GM19395 (cell line): ENCODE measurements around the gene PIWIL1.

Experiments
- ATAC-seq: cut with Tn5 transposase; IDR thresholded peaks from one replicate; pipeline ENCODE4 v1.9.1; 2021; ENCODE audit warnings: mild to moderate bottlenecking, moderate library complexity; ENCODE audit not compliant: unreplicated experiment

The PIWIL1 gene

DNA sequence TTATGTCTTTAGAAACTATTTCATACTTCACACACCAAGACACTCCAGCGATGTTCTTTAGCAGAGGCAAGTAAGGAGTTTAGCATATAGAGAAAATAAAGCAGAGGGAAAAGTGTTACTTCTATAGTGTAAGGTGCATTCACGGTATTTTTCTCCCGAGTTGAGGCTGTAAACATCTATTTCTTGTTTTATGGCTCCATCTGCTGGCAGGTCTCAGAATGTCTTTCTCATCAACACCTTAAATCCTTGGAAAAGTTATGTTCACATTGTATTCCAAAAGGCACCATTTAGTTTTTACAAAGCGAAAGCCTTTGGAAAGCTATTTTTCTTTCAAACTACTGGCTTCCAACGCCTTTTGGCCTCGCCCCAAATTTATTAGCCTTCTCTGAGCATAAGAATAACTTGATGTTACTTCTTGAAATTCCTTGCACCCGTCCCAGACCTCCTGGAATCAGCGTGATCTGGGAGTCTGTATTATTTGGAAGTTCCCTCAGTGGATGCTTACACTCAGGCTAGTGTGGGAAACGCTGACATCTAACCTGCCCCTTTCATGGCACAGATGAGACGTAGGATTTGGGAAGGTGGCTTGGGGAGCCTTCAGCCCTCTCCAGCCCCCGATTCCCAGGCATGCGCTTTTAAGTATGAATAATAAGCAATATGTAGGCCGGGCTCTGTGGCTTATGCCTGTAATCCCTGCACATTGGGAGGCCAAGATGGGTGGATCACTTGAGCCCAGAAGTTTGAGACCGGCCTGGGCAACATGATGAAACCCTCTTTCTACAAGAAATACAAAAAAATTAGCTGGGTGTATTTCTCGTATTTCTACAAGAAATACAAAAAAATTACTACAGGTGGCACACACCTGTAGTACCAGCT is 1.9 kb upstream of the PIWIL1 start:
- ATAC-seq: no peak

DNA sequence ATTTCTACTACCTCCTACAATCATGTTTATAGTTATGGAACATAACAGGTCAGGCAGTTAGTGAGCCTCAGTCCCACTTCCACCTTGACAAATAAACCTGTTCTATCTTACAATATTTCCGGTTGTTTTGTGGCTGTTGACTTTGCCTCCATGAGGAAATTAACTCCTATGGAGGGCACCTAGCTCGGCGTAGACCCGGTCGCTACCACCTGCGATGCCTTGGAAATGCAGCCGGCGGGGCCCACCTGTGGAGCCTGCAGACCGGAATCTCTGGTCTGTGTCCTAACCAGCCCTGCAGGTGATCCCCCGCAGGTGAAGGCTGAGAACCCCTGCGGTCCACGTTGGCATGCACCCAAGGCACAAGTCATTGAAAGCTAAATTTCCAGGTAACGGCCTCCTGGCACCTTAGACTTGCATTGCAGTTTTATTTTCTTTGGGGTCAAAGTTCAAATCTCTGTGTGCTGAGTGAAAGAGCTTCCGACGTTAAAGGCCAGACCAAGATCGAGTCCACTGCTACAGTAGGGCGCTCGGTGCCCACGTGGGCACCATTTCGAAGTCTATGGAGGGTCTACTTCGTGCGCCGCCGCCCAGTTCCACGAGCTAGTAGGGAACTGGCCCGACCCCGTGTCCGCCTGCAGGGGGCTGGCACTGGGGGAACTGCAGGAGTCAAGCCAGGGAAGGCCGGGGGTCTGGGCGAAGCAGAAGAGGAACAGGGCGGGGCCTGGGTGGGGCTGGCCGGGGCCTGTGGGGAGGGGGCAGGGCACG is 782 bp upstream of the PIWIL1 start:
- ATAC-seq: no peak

DNA sequence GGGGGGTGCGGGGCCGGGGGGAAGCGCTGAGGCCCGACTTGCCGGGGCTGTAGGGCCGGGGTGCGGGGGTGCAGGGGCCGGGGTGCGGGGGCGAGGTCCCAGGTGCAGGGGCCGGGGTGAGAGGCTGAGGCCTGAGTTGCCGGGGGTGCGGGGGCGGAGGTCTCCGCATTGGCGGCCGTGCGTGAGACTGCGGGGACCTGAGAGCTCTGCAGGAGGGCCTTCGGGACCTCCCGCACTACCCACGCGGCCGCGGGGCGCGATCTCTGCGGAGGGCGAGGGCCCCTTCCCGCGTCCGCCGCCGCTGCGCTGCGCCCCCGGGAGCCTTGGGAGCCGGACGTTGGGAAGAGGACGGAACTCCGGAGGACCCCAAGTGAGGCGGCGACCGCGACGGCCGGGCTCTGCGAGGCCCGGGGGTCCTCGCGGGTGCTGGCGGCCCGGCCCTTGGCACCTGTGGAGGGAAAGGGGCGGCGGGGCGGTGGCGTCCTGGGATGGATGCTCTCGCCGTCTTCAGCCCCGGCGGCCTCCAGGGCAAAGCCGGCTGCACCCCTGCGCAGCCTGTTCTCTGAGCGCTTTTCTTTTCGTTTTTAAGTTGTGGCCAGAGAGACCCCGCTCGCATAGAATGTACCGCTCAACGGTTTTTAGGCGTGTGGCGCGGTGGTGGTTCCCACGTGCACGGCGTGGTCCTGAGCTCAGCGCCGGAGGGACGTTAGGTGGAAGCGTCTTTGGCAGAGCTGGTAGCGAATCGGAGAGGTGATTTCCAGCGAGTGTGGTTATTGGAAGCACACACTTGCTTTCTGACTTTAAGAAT is 1.3 kb downstream of the PIWIL1 start:
- no peak for ATAC-seq

DNA sequence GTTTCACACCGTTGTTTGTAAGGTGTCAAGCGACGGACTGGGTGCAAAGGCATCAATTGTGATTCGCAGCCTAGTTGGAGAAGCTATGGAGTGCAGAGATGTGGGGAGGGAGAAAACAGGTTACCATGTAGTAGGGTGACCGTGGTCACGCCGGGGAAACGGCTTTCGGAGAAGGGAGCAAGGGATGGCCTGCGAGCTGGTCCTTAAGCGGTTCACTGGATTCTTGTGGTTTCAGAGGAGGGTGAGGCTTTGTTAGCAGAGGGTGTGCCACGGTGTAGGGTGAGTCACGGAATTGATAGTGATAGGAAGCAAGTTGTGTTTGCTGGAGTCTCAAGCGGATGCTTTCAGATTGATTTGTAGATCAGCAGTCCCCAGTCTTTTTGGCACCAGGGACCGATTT is 2.3 kb downstream of the PIWIL1 start:
- ATAC-seq: no peak

DNA sequence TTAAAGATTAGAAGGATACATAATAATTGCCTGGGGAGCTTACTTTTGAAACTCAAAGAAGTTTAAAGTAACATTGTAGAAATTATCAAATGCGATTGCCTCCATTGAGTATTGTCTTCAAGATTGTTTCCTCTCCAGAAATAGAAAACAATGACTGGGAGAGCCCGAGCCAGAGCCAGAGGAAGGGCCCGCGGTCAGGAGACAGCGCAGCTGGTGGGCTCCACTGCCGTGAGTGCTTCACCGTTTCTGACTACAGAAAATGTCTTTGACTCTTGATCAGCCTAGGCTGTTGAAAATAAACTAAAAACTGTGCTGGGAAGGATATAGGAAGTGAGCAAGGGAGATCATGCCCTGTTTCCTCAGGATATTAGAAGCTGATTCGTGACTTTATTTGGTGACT is 4.8 kb downstream of the PIWIL1 start:
- no peak for ATAC-seq

DNA sequence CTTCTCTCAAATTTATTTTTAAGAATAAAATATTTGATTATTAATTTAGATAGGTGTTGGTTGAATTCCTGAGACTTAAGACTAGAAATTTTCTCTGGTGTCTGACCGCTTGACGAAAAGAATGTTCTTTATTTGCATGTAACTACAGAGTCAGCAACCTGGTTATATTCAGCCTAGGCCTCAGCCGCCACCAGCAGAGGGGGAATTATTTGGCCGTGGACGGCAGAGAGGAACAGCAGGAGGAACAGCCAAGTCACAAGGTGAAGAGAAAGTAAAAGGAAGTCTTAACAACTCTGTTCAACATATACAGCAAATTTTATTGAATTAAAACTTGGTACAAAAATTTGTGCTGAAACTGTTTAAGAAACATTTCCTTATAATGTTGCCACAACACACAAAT is 5.2 kb downstream of the PIWIL1 start:
- no peak for ATAC-seq

DNA sequence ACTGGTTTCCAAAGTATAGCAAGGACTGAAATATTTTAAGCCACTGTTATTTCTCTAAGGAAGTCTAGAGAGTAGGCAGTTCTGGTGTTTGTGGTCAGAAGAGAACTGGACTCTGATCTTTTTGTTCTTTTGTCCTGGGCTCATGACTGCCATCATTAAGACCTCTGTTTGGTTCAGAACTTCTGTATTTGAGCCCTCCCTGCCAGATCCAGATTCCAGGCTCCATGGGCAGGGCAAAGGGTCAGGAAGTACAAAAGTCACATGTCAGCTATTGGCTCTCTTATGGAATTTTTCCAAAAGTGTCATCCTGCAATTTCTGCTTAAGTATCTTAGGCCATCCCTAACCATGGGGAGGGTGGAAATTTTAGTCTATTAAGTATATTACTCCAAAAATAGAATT is 6.8 kb downstream of the PIWIL1 start:
- no peak for ATAC-seq

DNA sequence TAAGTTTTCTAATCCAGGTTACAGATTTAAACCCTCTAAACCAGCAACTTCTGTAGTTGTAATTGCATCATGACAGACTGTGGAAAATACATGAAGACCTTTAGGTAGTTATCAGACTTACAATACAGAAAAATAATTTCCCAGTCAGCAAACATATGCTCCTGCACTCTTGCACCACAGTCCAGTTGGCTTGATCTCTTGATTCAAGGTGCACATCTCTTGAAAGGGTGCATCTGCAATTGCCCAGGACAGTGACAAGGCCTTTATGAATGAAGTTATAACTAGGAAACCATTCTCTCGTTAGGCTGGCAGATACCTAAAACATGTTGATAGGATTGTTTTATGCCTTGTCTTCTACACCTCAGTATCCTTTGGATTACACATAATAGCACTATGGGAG is 7.6 kb downstream of the PIWIL1 start:
- no peak for ATAC-seq

DNA sequence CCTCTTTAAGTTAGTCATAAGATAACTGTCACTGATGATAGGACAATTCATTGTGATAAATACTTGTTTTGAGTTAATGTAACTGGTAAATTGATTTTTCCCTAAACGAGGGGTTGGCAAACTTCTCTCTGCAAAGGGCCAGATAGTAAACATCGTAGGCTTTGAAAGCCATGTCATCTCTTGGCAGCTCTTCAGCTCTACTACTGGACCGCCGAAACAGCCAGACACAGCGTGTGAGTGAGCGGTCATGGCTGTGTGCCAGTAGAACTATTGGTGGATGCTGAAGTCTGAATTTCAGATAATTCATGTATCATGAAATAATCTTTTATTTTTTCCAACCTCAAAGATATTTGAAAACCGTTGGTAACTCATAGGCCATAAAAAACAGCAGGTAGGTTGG is 9.9 kb downstream of the PIWIL1 start:
- ATAC-seq: no peak

DNA sequence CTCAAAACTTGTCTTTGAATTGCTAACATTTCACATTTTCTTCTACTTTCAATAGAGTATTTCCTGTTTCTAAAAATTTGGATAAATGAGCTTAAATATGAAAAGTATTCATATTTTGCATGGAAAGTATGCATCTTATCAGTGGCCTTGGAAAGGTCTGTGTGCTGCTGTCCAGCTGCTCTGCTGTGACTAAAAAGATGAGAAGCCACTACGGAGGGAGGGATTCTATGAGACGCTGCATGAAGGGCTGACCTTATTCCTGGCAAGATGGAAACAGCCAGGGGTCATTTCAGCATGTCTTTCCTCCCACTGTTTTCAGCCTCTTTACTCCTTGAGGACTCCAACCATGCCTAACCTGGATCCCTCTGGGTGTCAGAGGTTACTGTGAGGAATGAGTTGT is 13.0 kb downstream of the PIWIL1 start:
- ATAC-seq: no peak

DNA sequence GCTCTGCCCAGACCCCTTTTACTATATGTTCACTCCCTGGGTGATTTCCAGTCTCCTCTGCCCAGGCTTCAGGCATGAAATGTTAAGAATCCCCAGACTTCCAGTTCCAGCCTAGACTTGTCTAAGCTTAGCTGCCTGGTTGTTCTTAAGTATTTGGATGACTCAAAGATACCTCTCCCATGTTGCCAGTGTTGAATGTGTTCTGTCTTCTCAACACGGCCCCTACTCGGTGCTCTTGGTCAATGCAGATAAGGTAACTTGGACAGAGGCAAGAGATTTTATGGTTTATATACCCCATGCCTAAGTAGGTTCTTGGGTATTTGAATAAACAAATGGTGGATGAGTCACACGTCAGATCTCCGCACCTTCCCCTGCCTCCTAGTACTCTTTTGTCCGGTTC is 13.6 kb downstream of the PIWIL1 start:
- no peak for ATAC-seq

DNA sequence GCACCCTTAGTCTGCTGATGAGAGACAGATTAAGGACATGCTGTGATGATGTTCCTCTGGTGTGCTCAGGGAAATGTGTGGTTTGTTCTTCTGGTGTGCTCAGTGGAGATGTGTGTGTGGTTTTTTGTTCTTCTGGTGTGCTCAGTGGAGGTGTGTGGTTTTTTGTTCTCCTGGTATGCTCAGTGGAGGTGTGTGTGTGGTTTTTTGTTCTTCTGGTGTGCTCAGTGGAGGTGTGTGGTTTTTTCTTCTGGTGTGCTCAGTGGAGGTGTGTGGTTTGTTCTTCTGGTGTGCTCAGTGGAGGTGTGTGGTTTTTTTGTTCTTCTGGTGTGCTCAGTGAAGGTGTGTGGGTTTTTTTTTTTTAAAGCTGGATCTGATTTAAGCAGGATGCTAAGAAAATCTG is 15.4 kb downstream of the PIWIL1 start:
- no peak for ATAC-seq

DNA sequence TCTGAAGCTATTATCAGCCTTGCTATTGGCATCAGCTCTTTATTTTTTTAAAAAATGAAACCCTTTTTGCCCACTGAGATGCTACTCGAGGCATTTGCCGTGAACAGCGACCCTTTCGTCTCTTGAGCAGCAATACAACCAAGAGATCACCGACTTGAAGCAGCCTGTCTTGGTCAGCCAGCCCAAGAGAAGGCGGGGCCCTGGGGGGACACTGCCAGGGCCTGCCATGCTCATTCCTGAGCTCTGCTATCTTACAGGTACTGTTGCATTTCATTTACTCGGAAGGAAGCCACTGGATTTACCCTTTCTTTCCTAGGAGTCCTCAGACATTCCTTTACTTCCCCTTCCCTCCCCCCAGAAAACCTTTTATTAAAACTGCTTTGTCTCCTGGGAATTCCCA is 16.7 kb downstream of the PIWIL1 start:
- no peak for ATAC-seq

DNA sequence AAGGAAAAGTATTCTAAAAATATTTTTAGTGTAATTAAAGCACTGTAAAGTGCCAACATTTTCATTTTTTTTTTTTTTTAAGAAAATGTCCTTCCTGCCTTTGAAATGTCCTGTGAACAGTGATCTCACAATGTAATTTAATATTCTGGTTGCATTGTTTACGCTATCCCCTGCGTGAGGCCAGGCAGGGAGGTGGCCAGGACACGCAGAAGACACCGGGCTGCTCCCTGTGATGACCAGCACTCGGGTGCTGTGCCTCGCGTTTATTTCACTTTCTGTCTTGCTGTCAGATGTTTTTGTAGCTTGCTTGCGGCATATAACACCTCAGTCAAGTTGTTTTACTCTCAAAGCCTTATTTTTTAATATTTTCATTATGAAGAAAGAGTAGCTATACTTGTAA is 18.5 kb downstream of the PIWIL1 start:
- ATAC-seq: no peak

DNA sequence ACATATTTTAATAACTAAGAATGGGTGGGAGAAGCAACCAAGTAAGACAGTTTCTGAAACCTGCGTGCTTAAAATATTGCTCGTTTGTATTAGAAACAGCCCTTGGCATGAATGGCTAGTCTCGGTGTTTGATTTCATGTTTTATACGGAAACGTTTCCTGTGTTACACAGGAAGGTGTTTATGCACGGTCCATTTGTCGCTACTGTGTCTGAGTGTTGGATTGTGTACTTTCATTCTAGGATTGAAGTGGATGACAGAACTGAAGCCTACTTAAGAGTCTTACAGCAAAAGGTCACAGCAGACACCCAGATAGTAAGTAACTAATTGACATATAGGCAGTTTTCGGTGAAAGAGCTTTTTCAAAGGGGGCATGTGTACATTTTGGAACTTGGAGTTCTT is 19.6 kb downstream of the PIWIL1 start:
- ATAC-seq: no peak

DNA sequence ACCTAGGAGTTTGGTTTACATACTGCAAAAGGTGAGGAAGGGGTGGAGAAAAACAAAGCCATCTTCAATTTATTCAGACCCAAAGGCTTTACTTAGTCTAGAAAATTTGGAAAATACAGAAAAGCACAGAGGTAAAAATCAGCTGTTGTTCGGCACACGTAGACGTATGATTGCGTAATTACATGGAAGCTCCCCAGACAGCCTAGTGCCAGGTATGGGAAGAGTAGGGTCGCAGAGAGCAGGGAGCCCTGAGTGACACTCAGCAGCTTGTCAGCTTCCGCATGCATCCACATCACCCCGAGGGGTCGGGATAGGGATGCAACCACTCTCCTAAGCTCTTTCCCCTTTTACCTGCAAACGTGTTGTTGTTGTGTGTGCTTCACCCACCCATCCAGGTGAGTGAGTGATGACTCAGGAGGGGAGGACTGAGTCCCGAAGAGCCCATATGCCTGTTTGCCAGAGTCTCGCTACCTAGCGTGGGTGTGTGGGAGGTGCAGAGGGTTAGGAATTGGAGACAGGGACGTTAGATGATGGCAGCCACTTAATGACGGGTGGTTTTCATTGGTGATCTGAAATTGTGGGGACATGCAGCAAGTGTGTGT is 20.1 kb downstream of the PIWIL1 start:
- ATAC-seq: no peak

DNA sequence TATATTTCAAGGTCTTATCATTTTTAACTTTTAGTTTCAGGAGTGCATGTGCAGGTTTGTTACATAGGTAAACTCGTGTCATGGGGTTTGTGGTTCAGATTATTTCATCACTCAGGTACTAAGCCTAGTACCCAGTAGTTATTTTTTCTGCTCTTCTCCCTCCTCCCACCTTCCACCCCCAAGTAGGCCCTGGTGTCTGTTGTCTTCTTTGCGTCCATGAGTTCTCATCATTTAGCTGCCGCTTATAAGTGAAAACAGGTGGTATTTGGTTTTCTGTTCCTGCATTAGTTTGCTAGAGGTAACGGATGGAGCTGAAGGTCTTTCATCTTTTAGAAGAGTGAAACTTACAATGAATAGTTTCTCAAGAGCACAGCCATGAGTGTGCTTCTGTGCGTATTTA is 24.4 kb downstream of the PIWIL1 start:
- ATAC-seq: no peak

DNA sequence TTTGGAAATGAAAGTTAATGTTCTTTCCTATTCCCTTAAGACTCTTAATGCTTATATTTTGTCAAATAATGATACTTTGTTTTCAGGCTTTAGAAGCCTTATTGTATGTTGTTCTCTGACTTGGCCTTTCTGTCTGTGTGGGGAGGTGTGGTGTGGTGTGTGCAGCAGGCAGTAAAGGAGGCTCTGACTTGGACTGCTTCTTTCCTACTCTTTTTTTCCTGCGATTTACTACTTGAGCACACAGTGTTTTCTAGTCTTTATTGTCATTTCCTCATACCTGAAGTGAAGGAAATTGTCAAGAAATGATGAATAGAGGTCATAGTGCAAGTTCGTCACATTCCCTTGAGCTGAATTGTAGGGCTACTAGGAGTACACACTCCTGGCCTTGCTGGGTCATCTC is 26.9 kb downstream of the PIWIL1 start:
- no peak for ATAC-seq

DNA sequence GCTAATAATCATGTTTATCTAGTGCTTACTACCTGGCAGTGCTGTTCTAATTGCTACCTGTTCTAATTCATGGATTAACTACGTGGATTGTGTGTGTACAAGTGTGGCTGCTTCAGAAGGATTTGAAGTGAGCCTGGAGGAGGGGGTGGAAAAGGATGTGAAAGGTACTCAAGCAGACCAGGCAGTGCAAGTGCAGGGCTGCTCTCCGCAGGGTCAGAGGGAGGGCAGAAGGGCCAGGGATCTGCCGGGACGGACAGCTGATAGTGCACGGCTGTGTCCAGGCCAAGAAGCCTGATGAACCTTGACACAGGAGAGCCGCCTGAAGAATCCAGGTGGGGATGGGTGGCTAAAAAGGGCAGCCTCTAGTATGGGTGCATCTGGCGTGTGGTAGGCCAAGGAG is 28.5 kb downstream of the PIWIL1 start:
- ATAC-seq: no peak

DNA sequence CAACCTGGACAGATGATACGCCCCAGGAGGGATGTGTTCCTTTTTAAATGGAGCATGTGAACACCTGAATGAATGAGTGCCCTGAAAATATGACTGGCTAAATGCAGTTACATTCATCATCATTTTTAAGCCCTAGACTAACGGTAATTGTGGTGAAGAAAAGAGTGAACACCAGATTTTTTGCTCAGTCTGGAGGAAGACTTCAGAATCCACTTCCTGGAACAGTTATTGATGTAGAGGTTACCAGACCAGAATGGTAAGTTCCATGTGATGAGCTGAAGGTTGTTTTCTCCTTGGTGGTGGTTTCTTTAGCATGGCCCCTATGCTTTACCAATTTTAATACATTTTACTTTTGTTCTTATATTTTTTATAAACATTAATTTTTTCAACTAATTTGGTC is 29.3 kb downstream of the PIWIL1 start:
- no peak for ATAC-seq

DNA sequence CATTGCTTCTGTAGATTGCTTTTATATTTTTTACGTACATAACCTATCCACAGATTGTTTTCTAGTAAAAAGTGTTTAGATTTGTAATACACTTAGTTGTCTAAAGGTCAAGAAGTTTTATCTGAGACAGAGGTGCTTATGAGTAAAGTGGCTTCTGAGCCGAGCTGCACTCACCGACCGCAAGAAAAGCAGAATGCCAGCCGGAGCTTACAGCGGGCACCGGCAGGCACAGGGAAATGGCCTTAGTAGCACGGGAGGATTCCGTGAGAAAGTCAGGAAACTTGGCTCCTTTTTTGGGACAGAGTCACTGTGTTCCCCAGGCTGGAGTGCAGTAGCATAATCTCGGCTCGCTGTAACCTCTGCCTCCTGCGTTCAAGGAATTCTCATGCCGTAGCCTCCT is 29.8 kb downstream of the PIWIL1 start:
- ATAC-seq: no peak
